Renal cortical epithelial cell (primary cell): ENCODE measurements around the gene CNTNAP2. TPM values are rescaled to one million over a fixed set of nuclear protein-coding genes. Genes with fewer than 3 reads are reported as not detected.

Source experiments
- DNase-seq: peaks from one replicate; pipeline ENCODE4 v3.0.0-alpha.2; 2011; ENCODE audit warnings: low read depth
- total RNA-seq: library from RNA; depleted of rRNA; stranded (reverse); fragments of >200 nt; gene quantifications from 2 replicates; pipeline ENCODE4 v1.2.3, GENCODE V29; 2014

CNTNAP2 gene
- total RNA-seq, 1 donor from 2014 or later: 0.25 TPM

- no peak for DNase-seq
Measured at GRCh38 chr7:147012666-147013065, 896.1 kb downstream of the CNTNAP2 start.

- DNase-seq: no peak
Measured at GRCh38 chr7:147013825-147014224, 897.2 kb downstream of the CNTNAP2 start.

- no peak for DNase-seq
Measured at GRCh38 chr7:147014286-147014955, 897.8 kb downstream of the CNTNAP2 start.

GRCh38 chr7:147015999-147016398 lies 899.4 kb downstream of the CNTNAP2 start:
- DNase-seq: no peak

DNA sequence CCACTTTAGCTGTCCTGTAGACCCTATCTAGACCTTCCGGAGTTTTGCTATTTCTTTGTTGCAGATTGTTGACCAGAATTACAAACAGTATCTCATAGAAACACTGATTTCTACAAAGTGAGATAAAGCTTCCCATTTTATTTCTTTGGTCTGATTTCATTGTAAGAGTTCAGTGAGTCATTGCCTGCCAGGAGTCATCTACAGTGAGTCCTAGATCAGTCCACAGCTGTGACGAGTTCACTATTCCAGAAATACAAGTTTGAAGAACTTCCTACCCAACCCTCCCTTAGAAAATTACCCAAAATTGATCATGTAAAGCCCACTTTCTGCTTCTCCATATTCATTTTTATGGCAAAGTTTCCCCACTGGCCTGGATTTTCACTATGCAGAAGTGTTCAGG lies 905.5 kb downstream of the CNTNAP2 start:
- DNase-seq: no peak

- DNase-seq: no peak
Measured at GRCh38 chr7:147023440-147023839, 906.8 kb downstream of the CNTNAP2 start.

DNA sequence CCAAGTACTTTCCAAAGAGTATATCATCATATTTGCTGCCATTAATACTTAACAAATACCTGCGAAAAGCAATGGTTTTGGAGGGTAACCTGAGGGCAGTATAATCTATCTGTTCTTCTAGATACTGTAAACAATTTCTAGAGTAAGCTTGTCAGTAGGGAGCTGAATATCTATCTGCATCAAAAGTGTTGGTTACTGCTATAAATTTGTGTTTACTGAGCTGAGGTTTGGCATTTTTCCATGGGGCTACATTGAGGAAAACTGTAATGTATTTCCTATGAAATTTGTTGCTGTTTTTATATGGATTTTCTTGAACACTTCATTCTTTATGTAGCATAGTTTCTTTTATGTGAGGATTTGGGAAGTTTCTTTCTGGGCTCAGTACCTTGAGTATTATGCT lies 913.4 kb downstream of the CNTNAP2 start:
- no peak for DNase-seq

GRCh38 chr7:147033641-147034040 lies 917.0 kb downstream of the CNTNAP2 start:
- no peak for DNase-seq

DNA sequence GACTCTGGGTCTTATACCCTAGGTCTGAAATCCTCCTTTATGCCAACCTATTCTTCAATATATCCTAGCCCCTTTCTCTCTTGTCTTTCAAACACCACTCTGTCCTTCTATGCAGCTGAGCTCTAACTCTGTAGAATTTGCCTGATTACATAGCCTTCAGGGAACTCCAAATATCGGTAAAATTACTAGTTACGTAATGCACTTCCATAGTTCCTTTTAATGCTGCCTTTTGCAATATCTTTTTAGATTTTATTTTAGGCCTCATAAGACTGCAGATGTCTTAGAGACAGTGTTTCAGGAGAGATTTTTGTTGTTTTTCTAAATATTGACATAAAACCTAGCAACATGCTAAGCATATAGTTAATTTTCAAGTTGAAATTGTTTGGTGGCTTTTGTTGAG lies 924.8 kb downstream of the CNTNAP2 start:
- no peak for DNase-seq

GRCh38 chr7:147044941-147045340 lies 928.3 kb downstream of the CNTNAP2 start:
- DNase-seq: no peak

GRCh38 chr7:147047696-147048095 lies 931.1 kb downstream of the CNTNAP2 start:
- DNase-seq: no peak

DNA sequence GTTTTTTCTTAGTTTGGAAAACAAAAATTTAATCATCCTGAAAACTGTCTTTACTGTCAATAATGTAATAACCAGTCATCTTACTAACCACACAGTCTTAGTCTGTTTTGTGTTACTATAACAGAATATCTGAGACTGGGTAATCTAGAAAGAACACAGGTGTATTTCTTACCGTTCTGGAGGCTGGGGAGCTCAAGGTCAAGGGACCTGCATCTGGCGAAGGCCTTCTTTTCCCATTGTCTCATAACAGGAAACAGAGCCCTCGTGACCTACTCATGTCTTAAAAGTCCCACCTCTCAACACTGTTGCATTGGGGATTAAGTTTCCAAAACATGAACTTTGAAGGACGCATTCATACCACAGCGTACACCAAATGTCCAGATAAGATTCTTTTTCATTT lies 932.3 kb downstream of the CNTNAP2 start:
- DNase-seq: no peak

- DNase-seq: no peak
Measured at GRCh38 chr7:147052818-147053217, 936.2 kb downstream of the CNTNAP2 start.

- DNase-seq: no peak
Measured at GRCh38 chr7:147053746-147054145, 937.1 kb downstream of the CNTNAP2 start.

DNA sequence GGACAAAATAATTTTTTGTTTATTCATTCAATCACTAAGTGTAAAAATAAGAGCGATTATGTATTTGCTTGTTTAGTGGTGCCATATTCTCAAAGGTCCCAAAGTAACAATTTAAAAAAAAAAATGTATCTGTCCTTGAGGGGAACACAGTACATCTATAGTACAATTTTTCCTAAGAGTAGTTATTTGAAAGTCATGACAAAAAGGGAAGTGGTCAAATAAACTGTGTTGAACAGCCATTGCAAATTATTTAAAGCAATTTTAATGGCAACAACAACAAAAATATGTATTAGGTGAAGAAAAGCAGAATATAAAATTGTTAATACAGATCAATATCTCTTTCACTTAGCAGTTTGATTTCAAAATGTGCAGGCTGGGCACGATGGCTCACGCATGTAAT lies 943.5 kb downstream of the CNTNAP2 start:
- DNase-seq: no peak

DNA sequence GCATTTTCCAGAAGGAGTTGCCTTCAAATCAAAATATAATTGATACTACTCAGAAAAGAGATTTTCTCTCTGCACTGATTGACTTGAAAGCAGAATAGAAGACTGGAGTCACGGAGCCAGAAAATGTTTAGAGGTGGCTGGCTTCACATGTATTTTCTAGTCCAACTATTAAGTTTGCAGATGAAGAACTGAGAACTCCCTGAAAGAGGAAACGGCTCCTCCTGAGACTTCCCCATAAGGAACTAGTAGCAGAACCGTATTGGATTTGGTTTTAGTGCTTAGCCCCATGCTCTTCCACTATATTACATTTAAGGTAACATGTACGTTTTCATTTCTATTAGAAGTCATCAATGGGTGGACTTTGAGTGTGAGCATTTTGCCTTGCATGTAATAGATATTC lies 946.3 kb downstream of the CNTNAP2 start:
- no peak for DNase-seq

DNA sequence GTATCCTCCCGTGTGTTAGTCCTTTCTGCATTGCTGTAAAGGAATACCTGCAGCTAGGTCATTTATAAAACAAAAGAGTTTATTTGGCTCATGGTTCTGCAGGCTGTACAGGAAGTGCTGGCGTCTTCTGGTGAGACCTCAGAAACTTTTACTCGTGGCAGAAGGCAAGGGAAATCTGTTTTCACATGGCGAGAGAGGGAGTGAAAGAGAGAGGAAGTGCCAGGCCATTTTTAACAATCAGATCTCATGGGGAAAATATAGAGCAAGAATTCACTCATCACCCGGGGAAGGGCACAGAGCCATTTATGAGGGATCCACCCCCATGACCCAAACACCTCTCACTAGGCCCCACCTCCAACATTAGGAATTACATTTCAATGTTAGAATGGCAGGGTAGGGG lies 952.2 kb downstream of the CNTNAP2 start:
- no peak for DNase-seq

DNA sequence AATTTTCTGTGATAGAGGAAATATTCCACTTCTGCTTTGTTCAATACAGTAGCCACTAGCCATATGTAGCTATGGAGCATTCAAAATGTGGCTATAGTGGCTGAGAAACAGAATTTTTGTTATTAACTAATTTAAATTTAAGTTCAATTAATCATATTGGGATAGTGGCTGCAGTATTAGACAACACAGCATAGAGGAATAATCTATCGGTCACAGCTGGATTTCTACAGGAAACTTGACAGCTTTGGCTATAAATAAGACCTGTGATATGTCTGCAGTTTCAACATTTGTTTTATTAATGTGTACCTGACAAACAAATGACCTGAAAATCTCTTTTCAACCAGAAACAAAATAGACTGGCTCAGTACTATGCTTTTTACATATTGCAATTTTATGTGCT lies 953.2 kb downstream of the CNTNAP2 start:
- DNase-seq: no peak

- DNase-seq: no peak
Measured at GRCh38 chr7:147070886-147071285, 954.3 kb downstream of the CNTNAP2 start.

DNA sequence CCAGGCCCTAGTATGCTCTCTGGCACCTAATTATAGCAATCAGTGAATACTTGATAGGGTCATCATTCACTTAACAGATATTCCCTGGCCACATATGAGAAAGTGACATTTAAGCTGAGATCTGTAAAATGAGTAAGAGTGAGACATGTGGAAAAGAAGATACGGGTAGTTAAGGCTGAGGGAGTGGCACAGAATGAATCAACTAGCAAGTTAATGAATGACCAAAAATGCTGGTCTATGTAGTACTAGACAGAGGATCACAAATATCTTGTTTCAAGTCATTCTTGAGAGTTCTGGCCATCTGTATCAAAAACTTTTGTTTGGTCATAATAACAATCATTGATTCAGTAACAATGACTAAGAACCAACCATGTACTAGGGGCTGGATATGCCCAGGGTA lies 954.9 kb downstream of the CNTNAP2 start:
- DNase-seq: peak; percentile 1

DNA sequence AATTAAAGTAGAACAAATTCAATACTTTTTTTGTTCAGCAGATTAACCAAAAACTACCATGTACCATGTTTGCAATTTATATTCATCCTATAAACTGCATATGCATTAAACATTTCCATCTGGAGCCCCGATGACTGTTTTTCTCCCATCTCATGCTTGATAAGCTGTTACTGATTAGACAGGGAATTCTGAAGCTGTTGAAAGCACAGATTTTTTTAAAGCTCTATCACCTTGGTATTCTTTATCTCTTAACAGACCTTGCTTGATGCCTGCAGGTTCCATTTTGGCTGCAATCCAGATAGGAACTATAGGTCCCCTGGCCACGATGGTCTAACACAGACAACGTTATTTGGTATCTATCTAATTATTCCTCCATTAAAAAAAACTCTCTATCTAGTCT lies 961.7 kb downstream of the CNTNAP2 start:
- DNase-seq: no peak

GRCh38 chr7:147079083-147079482 lies 962.5 kb downstream of the CNTNAP2 start:
- DNase-seq: no peak

DNA sequence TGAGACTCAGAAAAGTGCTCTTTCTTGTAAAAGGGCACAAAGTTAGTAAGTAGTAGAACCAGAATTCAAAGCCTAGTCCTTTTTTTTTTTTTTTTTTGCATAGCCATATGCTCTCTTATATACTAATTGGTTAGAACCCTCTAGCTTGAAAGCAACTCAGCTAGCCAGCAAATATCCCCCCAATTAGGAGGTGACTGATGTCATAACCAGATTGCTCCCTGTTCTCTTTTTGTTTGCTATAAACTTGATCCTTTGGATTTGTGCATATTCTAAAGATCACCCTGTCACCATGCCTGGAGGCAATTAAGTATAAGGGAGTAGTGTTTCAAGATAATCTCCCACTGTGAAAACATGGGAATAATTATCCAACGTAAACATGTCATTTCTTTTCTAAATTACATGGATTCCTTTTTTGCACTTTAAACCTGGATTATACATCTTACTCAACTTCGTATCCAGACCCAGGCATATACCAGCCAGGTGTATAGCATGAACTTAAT lies 963.4 kb downstream of the CNTNAP2 start:
- no peak for DNase-seq

- no peak for DNase-seq
Measured at GRCh38 chr7:147081117-147081516, 964.5 kb downstream of the CNTNAP2 start.
